Brain microvascular endothelial cell (primary cell): ENCODE results near the gene ZFPM1.

Experiments used
- DNase-seq: peaks from one replicate; pipeline ENCODE4 v3.0.0-alpha.2; 2020
- H3K27ac ChIP-seq: fragments of 250-450 bp; sonication (Bioruptor Pico); 2 replicates; pipeline ENCODE4 v1.5.1; 2020; ENCODE audit warnings: mild to moderate bottlenecking, moderate library complexity
- H3K27me3 ChIP-seq: fragments of 250-450 bp; sonication (Bioruptor Pico); replicated peaks from 2 replicates; pipeline ENCODE4 v1.5.1; 2020; ENCODE audit warnings: mild to moderate bottlenecking
- H3K36me3 ChIP-seq: fragments of 250-450 bp; sonication (Bioruptor Pico); replicated peaks from 2 replicates; pipeline ENCODE4 v1.5.1; 2020; ENCODE audit warnings: mild to moderate bottlenecking
- H3K4me3 ChIP-seq: 2 replicates; pipeline ENCODE4 v1.5.1; 2011; ENCODE audit warnings: low read depth, mild to moderate bottlenecking, control low read depth, low read length, moderate library complexity
- in situ Hi-C: cut with HindIII; loops from 2 replicates; pipeline ENCODE4 v1.10.0; 2017; ENCODE audit warnings: low sequenced_read_pairs, low pct_ligation_motif_present
- TF ChIP-seq, protein P1 (sequence below): IDR thresholded peaks from 2 replicates; pipeline ENCODE4 v1.5.1; 2011; ENCODE audit warnings: low read depth, mild to moderate bottlenecking, moderate library complexity, low read length, control low read depth, inconsistent platforms; ENCODE audit errors: missing control alignments

Gene ZFPM1

DNA sequence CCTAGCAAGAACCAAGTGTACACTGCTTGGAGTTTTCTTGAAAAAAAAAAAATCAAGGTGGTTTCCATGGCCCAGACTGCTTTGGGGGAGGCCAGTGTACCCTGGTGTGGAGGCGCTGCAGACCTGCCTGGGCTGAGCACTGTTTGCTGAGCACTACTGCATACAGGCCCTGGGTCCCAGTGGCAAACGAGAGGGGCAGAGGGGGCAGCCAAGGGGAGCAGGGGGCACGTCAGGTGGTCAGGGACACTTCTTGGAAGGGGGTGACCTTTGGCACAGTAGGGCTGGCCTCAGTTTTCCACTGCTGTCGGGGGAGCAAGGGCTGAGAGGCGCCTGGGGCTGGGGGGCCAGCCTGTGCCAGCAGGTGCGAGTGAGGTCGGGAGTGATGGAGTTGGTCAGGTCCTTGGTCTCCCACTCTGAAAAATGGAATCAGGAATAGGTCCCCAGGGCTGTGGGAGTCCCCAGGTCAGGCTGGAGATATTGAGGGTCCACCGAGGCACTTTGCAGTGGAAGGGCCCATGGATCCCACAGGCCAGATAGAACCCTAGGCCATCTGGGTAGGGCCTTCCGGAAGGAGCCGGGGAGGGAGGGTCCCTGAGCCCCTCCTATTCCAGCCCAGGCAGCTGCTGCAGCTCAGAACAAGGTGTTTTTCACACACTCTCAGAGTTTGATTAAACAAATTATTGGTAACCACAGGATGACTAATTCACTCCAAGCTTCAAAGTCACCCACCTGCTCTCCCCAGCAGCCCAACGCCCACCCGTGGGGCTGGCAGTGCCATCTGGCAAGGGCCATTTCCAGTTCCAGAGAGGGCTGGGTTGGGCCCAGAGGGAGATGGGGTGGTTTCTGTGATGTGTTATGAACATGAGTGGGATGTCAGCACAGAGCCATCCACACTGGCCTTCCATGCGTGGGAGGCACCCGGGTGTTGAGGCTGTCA lies 3.5 kb downstream of the ZFPM1 start:
- in situ Hi-C loops = no loop called here
- H3K27ac ChIP-seq = no peak overlapping the region
- H3K27me3 ChIP-seq = no peaks in the 10 kb centered on the region
- H3K4me3 ChIP-seq = peak overlapping the region; percentile 51
- no peaks in the 10 kb centered on the region for H3K36me3 ChIP-seq
- TF ChIP-seq, protein P1, sequence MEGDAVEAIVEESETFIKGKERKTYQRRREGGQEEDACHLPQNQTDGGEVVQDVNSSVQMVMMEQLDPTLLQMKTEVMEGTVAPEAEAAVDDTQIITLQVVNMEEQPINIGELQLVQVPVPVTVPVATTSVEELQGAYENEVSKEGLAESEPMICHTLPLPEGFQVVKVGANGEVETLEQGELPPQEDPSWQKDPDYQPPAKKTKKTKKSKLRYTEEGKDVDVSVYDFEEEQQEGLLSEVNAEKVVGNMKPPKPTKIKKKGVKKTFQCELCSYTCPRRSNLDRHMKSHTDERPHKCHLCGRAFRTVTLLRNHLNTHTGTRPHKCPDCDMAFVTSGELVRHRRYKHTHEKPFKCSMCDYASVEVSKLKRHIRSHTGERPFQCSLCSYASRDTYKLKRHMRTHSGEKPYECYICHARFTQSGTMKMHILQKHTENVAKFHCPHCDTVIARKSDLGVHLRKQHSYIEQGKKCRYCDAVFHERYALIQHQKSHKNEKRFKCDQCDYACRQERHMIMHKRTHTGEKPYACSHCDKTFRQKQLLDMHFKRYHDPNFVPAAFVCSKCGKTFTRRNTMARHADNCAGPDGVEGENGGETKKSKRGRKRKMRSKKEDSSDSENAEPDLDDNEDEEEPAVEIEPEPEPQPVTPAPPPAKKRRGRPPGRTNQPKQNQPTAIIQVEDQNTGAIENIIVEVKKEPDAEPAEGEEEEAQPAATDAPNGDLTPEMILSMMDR = no peak
- no peak for DNase-seq

DNA sequence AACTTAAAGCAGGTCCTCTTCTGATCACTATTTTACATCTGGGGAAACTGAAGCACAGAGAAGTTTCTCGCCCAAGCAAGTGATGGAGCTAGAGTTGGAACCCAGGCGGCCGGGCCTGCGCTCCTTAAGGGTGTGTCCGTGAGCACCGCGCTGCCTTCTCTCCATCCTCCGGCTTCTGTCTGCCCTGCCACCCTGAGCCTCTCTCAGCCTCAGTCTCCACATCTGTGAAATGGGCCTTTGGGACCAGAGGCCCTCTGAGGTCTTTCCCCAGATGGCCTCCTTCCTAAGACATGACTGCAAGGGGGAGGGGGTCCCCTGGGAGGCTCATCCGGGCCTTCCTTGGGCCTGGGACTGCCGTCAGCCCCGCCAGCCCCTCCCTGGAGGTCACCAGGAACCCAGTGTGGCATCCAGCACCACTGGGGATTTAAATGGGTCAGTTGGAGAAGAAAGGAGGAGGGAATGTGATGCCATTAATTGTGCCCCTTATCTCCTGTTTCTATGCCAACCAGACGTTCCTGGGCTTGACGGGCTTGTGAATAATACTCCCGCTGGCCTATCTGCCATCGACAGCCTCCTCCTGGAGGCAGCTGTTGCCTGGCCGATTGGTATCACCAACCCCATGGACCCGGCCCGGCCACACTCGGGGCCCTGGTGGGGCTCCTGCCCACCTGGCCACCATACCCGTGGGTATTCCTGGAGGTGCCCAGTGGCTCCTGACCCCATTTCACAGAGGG lies 5.1 kb downstream of the ZFPM1 start:
- DNase-seq = no peak
- H3K36me3 ChIP-seq = no peaks in the 10 kb centered on the region
- no peaks in the 10 kb centered on the region for H3K27me3 ChIP-seq
- no peak overlapping the region for H3K4me3 ChIP-seq
- in situ Hi-C loops = no loop called here
- TF ChIP-seq, protein P1 = no peak
- H3K27ac ChIP-seq = no peak overlapping the region

DNA sequence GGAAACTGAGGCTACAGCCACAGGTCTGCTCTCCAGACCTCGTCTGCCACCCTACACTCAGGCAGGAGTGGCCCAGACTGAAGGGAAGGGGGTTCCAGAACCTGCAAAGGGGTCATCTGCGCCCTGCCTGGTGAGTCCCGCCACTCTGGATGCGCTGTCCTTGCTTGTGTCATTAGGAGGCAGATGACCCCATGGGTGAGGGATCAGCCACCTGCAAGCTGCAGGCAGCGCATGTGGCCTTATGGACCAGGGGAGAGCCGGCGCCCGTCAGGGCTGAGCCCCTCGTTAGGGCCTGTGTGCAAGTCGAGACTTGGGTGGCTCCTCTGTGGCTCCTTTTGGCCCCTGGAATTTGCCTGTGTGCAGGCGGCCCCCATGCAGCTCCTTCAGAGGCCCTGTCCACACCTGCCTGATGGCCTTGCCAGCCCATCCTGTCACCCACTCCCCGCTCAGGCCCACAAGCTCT lies 5.7 kb downstream of the ZFPM1 start:
- Histone ChIP-seq H3K36me3 (no peaks in the 10 kb centered on the region), H3K4me3 (no peak overlapping the region), H3K27ac (no peak overlapping the region), H3K27me3 (no peaks in the 10 kb centered on the region)
- no peak for DNase-seq
- in situ Hi-C loops = no loop called here
- TF ChIP-seq, protein P1 = no peak

DNA sequence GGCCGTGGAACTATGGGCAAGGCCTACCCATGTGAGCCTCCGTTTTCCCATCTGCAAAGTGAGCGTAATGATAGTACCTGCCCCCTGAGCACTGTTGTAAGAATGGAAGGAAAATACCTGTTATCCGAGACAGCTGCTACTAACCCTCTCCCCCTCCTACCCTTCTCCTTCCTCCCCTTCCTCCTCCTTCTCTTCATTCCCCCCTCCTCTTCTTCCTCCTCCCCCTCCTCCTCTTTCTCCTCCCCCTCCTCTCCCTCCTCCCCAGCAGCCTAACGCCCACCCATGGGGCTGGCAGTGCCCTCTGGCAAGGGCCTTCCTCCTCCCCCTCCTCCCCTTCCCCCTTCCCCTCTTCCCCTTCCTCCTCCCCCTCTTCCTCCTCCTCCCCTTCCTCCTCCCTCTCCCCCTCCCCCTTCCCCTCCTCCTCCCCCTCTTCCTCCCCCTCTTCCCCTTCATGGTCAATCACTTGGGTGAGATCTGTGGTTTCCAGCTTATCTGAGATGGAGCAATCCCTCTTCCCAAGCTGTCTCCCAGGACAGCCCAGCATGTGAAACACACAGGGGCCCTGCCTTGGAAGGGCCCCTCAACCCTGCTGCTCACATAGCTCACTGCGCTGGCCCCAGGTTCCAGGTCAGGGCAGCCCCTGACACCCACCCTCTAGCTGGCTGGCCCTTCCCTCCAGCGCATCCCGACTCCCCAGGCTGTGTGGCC lies 6.4 kb downstream of the ZFPM1 start:
- H3K36me3 ChIP-seq = no peaks in the 10 kb centered on the region
- DNase-seq = no peak
- H3K27me3 ChIP-seq = no peaks in the 10 kb centered on the region
- in situ Hi-C loops = no loop called here
- no peak overlapping the region for H3K4me3 ChIP-seq
- TF ChIP-seq, protein P1 = no peak
- H3K27ac ChIP-seq = no peak overlapping the region

DNA sequence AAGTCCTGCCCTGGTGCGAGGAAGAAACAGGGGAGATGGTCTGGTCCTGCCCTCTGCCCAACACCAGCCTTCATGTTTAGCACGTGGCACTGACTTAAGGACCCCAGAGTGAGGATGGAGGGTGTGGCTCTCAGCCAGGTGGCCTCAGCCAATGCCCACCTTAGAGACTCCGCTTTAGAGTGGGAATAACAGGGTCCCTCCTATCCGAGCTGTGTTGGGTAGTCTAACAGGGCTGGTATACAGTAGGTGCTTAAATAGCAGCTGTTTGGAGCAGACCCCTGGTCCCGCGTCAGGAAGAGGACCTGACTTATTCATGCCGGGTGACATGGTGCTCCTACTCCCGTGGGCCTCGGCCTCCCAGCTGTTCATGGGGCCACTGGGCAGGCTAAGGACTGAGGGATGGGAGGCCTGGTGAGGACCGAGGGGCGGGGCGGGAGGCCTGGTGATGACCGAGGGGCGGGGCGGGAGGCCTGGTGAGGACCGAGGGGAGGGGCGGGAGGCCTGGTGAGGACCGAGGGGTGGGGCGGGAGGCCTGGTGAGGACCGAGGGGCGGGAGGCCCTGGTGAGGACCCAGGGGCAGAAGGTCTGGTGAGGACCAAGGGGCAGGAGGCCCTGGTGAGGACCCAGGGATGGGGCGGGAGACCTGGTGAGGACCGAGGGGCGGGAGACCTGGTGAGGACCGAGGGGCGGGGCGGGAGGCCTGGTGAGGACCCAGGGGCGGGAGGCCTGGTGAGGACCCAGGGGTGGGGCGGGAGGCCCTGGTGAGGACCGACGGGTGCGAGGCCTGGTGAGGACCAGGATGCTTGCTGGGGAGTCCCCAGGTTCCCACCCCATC lies 7.6 kb downstream of the ZFPM1 start:
- in situ Hi-C loops = no loop called here
- H3K36me3 ChIP-seq = no peaks in the 10 kb centered on the region
- H3K27ac ChIP-seq = no peak overlapping the region
- H3K4me3 ChIP-seq = no peak overlapping the region
- DNase-seq = no peak
- TF ChIP-seq, protein P1 = no peak
- no peaks in the 10 kb centered on the region for H3K27me3 ChIP-seq
